Activated T-cell treated with anti-CD3 and anti-CD28 coated beads, Interleukin-2, amount 50 U/mL, for 48 hours (primary cell): ENCODE results near the gene SRP68.
"Not testable (repeated sequence)": the region's sequence is repeated elsewhere in the genome, so short reads cannot be mapped to it uniquely, and the experiment has no call there.

Source experiments
- DNase-seq, 2 experiments: peaks; one replicate each; pipeline ENCODE4 v3.0.0-alpha.2; 2020

Gene SRP68

DNA sequence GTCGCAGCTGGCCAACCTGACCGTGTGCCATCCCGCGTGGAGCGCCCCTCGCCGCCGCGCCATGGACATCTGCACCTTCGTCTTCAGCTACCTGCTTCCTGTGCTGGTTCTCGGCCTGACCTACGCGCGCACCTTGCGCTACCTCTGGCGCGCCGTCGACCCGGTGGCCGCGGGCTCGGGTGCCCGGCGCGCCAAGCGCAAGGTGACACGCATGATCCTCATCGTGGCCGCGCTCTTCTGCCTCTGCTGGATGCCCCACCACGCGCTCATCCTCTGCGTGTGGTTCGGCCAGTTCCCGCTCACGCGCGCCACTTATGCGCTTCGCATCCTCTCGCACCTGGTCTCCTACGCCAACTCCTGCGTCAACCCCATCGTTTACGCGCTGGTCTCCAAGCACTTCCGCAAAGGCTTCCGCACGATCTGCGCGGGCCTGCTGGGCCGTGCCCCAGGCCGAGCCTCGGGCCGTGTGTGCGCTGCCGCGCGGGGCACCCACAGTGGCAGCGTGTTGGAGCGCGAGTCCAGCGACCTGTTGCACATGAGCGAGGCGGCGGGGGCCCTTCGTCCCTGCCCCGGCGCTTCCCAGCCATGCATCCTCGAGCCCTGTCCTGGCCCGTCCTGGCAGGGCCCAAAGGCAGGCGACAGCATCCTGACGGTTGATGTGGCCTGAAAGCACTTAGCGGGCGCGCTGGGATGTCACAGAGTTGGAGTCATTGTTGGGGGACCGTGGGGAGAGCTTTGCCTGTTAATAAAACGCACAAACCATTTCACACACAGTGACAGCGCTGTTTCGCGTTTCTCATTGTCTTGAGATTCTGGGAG, 4.7 kb upstream of the SRP68 start:
- peak; percentile 51 to 60 for DNase-seq

GRCh38 chr17:76076146-76076764, 3.9 kb upstream of the SRP68 start:
- peak; percentile 42 to 48 for DNase-seq

DNA sequence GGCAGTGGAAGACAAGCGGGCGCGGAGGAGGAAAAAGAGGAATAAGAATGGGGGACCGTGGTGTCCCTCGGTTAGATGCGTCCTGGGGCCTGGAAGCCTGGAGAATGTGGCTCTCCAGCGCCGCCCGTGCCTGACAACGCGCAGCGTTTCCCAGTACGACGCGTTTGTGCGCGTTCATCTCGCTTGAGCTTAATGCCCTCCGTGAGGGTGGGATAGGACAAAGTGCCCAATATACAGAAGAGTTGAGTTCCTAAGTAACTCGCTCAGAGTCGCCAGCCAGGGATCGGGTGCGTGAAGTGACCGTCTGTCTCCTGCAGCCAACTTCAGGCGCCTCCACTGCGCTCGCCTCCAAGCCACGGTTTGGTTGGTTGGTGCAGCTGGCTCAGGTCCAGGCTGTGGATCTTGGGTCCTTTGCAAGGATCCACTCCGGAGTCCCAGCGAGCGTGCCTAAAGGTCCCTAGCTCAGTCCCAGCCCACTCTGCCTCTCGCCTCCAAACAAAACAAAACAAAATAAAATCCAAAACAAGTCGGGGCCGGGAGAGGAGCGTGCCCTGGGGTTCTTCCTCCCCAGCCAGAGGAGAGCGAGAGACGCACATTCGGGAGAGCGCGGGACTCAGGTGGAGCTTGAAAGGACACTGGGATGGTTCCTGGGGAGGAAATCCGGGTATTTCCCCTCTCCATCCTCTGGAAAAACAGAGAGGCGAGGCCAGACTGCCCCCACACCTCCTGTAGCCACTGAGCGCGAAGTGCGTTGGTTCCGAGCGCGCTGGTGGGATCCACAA, 3.2 kb upstream of the SRP68 start:
- peak; percentile 51 to 57 for DNase-seq

GRCh38 chr17:76074390-76075363, 2.4 kb upstream of the SRP68 start, which contains the start of gene GALR2:
Gene GALR2, plus strand, starts transcription at chr17:76074781. Its CDS starts 103 bp downstream, at chr17:76074884.
- DNase-seq: peak in 1 of 2 experiments; percentile 41

DNA sequence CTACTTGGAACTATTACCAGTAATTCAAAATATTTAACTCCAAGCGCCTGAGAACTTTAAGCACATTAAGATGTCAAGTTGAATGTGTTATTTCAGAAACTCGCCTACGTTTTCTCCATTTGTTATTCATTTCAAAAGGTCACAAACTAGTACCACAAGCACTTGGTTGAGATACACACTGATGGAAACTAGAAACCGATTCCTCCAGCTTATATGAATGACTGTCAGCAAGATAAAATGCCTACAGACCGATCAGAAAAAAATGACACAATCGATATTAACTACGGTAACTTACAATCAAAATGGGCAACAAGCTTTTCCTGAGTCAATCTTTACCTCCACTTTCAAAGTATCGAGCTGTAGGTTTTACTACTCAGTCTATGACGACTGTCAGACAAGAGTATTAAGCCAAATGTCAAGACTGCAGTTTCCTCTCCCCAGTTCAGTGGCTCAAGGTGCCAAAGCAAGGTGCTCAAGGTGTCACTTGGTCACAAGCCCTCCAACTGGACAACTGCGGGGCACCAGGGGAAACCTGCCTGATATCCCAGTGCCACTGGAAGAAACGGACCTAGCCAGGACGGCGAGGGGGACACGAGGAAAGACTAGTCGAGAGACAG, 678 bp downstream of the SRP68 start:
- DNase-seq: peak; percentile 67 to 71

- DNase-seq: no peak
Measured at GRCh38 chr17:76065775-76066174, 6.5 kb downstream of the SRP68 start.

DNA sequence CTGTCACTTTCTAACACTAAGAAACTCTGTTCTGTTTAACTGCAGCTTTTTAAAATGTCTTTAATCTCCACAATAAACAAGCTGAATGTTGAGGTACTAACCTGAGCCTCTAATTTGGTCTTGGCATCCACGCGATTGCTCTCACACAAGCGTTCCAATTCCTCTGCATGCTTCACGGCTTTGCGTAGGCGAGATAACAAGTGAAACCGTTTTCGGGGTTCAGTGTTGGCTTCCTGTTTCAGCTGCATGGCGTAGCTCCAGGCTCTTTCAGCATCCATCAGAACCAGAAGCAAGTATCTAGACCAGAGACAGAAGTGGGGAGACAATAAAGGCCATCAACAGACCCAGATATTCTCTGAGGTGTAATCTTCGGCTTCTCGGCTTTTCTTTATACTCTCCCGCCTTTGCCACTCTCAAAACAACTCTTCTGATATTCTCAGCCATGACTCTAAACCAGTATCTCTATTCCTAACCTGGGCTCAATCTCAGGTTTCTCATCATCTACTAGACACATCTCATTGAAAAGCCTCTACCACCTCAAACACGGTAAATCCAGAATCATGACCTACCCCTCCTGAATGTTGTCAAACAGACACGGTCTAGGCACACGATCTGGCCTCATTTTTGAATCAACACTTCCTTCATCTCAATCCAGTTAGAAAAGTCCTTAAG, 8.3 kb downstream of the SRP68 start:
- DNase-seq: peak; percentile 62 to 66

DNA sequence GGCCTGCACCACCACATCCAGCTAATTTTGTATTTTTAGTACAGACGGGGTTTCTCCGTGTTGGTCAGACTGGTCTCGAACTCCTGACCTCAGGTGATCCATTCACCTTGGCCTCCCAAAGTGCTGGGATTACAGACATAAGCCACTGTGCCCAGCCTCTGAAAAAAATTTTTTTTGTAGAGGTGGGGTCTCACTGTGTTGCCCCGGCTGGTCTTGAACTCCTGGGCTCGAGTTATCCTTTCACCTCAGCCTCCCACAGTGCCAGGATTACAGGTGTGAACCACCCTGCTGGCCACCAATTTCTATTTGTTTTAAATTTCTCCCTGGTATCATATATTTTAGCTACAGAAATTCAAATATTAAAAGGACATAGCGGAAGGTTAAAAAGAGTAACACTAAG, 14.1 kb downstream of the SRP68 start:
- not testable (repeated sequence) for DNase-seq

DNA sequence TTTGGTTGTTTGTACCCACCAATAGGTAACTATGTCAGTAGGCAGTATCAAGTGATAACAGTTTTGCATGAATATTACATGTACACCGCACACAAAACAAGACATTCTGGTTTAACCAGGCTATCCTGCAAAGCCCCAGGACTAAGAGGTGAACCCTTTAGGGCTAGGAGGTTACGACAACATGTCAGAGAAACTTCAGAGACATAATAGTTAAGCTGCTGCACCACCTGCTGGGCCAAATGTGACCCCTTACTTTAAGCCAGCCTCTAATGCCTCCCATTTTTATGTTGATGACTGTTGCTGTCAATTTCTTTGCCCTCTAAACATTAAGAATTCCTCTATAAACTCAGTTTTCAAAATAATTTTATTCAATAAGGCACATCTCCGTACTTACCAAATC, 15.4 kb downstream of the SRP68 start:
- no peak for DNase-seq

DNA sequence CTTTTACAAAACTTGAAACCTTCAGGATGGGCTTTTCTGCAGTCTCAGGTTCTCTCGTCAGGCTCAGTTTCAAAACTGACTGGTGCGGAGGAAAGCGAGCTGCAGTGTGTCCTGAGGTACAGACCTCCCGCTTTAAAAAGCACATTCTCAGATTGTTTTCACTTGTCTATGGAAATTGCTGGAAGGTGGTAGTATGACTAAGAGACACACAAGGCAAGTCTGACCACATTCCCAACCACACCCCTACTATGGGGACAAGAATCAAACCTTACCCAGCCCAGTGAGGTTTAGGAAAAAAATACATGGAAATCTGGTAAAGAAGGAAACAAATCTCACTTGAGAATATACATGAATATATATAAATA, 18.2 kb downstream of the SRP68 start:
- no peak for DNase-seq

DNA sequence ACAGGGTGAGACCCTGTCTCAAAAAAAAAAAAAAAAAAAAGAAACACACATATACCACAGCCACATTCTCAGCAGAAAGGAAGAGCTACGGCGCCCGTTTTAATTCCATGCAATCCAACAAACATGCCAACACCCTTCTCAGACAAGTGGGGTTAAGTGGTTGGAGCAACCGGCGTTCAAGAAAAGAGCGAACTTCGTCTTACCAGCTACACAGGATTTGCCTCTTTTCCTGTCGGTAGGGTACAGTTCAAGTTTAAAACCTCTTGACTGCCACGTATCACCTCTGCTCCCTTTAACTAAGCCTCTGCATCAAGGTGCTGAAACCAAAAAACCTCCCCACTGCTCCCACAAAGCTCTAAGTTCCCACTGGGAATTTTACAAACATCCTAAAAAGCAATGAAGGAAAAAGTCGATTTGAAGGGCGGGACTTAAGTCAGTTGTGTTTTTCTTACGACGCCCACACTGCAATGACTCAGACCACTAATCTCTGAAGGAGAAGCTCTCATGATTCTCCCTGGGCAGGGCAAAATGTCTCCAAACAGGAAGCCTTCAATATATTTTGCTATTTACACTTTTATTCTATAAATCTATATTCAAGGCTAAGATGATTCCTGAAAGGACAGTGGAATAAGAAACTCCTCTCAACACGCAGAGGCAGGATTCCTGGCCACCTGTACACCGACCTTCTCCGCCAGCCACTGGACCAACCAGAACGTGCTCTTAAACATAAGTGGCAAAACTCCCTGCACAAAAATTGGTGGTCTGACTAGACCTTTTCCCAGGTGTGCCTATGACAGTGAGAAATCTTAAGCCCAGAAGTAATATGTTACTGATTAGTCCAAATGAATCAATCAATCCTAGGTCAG, 18.8 kb downstream of the SRP68 start:
- DNase-seq: peak in 1 of 2 experiments; percentile 44

GRCh38 chr17:76051561-76051960, 20.8 kb downstream of the SRP68 start:
- no peak for DNase-seq

- DNase-seq: no peak
Measured at GRCh38 chr17:76050538-76051467, 21.5 kb downstream of the SRP68 start.

GRCh38 chr17:76049836-76050537, 22.3 kb downstream of the SRP68 start:
- no peak for DNase-seq

- no peak for DNase-seq
Measured at GRCh38 chr17:76049239-76049638, 23.1 kb downstream of the SRP68 start.

GRCh38 chr17:76048711-76049110, 23.6 kb downstream of the SRP68 start:
- no peak for DNase-seq

- no peak for DNase-seq
Measured at GRCh38 chr17:76048025-76048605, 24.2 kb downstream of the SRP68 start.

DNA sequence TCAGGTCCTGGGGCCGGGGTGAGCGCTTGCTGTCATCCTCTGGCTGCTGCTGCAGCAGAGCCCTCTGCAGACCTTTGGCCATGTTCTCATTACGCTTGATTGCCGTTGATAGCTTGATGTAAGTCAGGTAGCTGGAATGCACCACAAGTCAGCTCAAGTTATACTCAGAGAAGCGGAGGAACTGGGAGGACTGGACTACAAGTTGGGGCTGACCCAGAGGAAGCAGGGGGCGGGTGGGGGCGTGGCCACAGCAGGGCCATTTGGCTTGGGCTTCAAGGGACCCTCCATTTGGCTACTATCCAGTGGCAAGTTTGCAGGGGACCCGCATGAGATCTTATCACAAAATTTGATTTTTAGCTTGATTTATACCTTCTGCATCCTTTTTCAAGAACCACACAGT, 26.3 kb downstream of the SRP68 start:
- DNase-seq: no peak
